AG04450 (cell line): ENCODE measurements around the gene PEAK3. TPM values are rescaled to one million over a fixed set of nuclear protein-coding genes. Genes with fewer than 3 reads are reported as not detected.

ENCODE experiments used
- CTCF ChIA-PET: fragments of 300-600, 350-600 bp; formaldehyde crosslinking; extraction: SDS; loops from one replicate; lab custom pipeline; 2022; ENCODE audit warnings: antibody characterized with exemption, inconsistent platforms; lab: Charles Lee
- POLR2A ChIA-PET: fragments of 350-600 bp; formaldehyde crosslinking; extraction: SDS; loops from one replicate; lab custom pipeline; 2021; ENCODE audit warnings: antibody characterized with exemption, inconsistent platforms; lab: Yijun Ruan, JAX
- DNase-seq: peaks from one replicate; pipeline ENCODE4 v3.0.0-alpha.2; 2011; ENCODE audit warnings: low read depth, low spot score
- H3K27ac ChIP-seq: one replicate; pipeline ENCODE4 v1.5.1; 2012; ENCODE audit warnings: low read depth, low read length, control low read depth
- H3K27me3 ChIP-seq: one replicate; pipeline ENCODE4 v1.6.0; 2012; ENCODE audit warnings: low read length; ENCODE audit not compliant: control insufficient read depth, insufficient read depth
- H3K4me3 ChIP-seq: 2 replicates; pipeline ENCODE4 v1.5.1; 2011; ENCODE audit warnings: mild to moderate bottlenecking, low read depth, low read length, control low read depth
- H3K9me3 ChIP-seq: 2 replicates; pipeline ENCODE4 v1.5.1; 2012; ENCODE audit warnings: low read length; ENCODE audit not compliant: control insufficient read depth, insufficient read depth
- polyA plus RNA-seq: library from polyadenylated mRNA; depleted of rRNA; stranded (reverse); fragments of >200 nt; gene quantifications from 2 replicates; pipeline ENCODE4 v1.2.3, GENCODE V29; 2011
- TF ChIP-seq, protein P1 (sequence below): IDR thresholded peaks from 2 replicates; pipeline ENCODE4 v1.5.1; 2011; ENCODE audit warnings: low read depth, low read length, control low read depth, inconsistent platforms

PEAK3 gene
- polyA plus RNA-seq, 1 experiment = 0.04 TPM

DNA sequence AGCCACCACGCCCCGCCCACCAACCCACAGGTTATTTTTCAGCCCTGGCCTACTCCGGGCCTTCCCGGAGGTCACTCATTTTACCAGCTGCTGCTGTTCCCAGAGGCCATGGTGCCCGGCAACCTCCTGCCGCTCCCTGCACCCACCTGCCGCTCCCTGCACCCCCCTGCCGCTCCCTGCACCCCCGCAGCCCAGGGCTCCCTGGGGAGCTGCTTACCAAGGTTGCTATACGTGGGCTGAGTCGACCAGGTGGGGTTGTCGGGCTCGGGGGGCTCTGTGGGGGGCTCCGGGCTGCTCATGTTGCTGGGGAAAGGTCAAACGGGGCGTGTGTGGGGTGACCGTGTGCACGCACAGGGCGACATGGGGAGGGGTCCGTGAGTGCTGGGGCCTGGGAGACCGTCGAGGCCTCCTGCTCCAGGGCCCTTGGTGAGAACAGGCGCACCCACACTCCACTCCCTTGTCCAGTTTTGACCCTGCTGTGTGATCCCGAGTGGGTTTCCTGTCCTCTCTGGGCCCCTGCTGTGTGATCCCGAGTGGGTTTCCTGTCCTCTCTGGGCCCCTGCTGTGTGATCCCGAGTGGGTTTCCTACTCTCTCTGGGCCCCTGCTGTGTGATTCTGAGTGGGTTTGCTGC lies 1.2 kb downstream of the PEAK3 start:
- Histone ChIP-seq H3K27me3 (no peaks in the 10 kb centered on the region), H3K9me3 (no peaks in the 10 kb centered on the region; the same call in 1 of the 2 replicates), H3K4me3 (no peak overlapping the region), H3K27ac (no peak overlapping the region)
- TF ChIP-seq, protein P1, sequence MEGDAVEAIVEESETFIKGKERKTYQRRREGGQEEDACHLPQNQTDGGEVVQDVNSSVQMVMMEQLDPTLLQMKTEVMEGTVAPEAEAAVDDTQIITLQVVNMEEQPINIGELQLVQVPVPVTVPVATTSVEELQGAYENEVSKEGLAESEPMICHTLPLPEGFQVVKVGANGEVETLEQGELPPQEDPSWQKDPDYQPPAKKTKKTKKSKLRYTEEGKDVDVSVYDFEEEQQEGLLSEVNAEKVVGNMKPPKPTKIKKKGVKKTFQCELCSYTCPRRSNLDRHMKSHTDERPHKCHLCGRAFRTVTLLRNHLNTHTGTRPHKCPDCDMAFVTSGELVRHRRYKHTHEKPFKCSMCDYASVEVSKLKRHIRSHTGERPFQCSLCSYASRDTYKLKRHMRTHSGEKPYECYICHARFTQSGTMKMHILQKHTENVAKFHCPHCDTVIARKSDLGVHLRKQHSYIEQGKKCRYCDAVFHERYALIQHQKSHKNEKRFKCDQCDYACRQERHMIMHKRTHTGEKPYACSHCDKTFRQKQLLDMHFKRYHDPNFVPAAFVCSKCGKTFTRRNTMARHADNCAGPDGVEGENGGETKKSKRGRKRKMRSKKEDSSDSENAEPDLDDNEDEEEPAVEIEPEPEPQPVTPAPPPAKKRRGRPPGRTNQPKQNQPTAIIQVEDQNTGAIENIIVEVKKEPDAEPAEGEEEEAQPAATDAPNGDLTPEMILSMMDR = no peak
- DNase-seq = no peak
- ChIA-PET POLR2A (interaction anchor here (0.6 kb wide), 1 partner anchor 17 kb away, joined by 3 read pairs; no protein-coding TSS in a partner anchor), CTCF (no interaction called here)

DNA sequence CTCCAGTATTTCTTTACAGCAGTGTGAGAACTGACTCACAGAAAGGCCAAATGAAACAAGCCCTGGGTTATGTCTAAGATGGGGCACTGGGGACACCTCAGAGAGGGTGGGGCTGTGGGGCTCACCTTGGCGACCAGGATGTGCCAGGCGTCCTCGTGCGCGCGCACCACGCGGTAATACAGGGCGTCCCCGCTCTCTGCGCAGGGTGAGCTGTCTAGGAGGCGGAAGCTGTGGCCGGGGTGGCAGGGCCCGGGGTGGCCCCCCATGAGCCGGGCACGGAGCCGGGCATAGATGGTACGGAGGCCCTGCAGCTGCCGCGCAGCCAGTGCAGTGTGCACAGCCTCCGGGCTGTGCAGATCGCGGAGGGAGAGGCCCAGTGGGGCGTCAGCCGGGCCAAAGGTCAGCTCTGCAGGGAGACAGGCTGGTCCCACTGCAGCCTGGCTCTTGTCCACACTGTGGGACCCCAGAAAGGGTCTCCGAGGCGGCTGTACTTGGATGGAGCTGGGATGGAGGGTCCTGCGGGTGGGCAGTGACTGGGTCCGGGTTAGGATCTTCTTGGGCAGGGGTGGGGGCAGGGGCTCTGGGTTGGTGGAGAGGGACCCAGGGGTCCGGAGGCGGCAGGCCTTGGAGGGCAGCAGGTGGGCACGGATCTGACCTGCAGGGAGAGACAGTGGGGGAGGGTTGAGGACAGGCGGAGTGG lies 3.4 kb downstream of the PEAK3 start:
- H3K4me3 ChIP-seq = no peak overlapping the region
- H3K27ac ChIP-seq = no peak overlapping the region
- ChIA-PET POLR2A (no interaction called here), CTCF (no interaction called here)
- TF ChIP-seq, protein P1 = no peak
- no peak for DNase-seq
- H3K9me3 ChIP-seq = no peaks in the 10 kb centered on the region; the same call in 1 of the 2 replicates
- no peaks in the 10 kb centered on the region for H3K27me3 ChIP-seq

DNA sequence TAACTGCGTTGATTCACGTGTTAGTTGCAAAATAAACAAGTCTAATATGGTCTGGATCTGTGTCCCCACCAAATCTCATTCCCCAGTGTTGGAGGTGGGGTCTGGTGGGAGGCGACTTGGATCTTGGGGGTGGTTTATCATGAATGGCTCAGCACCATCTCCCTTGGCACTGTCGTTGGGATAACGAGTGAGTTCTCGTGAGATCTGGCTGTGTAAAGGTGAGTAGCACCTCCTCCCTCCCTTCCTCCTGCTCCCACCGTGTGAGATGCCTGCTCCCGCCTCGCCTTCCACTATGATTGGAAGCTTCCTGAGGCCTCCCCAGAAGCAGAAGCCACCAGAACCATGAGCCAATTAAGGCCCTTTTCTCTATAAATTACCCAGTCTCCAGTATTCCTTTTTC lies 4.8 kb downstream of the PEAK3 start:
- ChIA-PET POLR2A (no interaction called here), CTCF (interaction anchor here (1.0 kb wide), 1 partner anchor 121 kb away, joined by 5 read pairs; no protein-coding TSS in a partner anchor)
- H3K4me3 ChIP-seq = no peak overlapping the region
- DNase-seq = no peak
- H3K27me3 ChIP-seq = no peaks in the 10 kb centered on the region
- TF ChIP-seq, protein P1 = no peak
- no peak overlapping the region for H3K27ac ChIP-seq
- peaks cover 7% of the 10 kb centered on the region; the same call in 1 of the 2 replicates for H3K9me3 ChIP-seq

DNA sequence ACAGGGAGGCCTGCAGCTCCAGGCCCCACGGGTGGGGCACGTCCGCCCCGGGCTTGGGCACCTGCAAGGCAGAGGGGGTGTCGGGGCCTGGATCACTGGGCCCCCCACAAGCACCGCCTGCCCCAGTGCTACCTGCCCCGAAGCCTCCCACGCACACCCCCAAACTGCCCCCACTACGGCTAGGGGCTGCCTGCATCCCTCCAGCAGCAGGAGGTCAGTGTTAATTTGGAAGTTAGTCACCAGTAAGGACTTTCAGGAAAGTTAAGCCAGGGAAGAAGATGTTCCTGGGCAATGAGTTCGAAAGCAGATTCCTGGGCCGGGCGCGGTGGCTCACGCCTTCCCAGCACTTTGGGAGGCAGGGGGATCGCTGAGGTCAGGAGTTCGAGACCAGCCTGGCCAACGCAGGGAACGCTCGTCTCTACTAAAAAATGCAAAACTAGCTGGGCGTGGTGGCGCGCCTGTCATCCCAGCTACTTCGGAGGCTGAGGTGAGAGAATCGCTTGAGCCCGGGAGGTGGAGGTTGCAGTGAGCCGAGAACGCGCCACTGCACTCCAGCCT lies 5.5 kb downstream of the PEAK3 start:
- peaks cover 7% of the 10 kb centered on the region; the same call in 1 of the 2 replicates for H3K9me3 ChIP-seq
- ChIA-PET CTCF (interaction anchor here (0.5 to 1.0 kb wide), 2 partner anchors 114 to 121 kb away, joined by 3 to 5 read pairs; no protein-coding TSS in a partner anchor), POLR2A (no interaction called here)
- no peak overlapping the region for H3K27ac ChIP-seq
- no peak overlapping the region for H3K4me3 ChIP-seq
- DNase-seq = no peak
- H3K27me3 ChIP-seq = no peaks in the 10 kb centered on the region
- TF ChIP-seq, protein P1 = no peak
